ENCODE measurements around the gene EYA3. TPM values are rescaled to one million over a fixed set of nuclear protein-coding genes. Genes with fewer than 3 reads are reported as not detected.

Gene EYA3
- total and polyA plus RNA-seq, 10 donors: 3.5 to 26.4 (median 20.1) TPM

DNA sequence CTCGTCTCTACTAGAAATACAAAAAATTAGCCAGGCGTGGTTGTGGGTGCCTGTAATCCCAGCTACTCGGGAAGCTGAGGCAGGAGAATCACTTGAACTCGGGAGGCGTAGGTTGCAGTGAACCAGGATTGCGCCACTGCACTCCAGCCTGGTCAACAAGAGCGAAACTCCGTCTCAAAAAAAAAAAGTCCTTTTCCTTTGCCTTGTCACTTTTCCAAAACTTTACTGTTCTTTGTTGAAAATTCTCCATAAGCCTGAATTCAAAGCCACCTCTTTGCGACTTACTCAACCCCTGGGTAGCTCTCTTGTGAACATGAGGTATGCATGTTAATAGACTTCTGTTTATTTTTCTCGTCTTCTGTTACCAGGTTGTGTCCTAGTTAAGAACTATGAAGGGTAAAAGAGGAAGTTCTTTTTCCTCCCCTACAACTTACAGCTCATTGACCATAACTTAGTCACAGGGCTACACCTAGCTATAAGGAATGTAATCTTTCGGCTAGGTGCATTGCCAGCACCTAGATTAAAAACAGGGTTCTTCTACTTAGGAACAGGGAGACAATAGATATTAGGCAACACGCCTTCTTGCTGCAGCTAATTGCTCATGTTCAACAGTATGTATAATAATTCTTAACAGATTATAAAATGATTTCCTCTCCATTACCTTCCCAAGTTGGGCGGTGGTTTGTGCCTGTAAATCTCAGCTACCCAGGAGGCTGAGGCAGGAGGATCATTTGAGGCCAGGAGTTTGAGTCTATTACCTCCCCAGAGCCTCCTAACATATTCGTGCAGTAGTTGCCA lies 47.2 kb upstream of the EYA3 start:
- WGBS, 5 donors: 45 to 71% (median 64%) methylated on average over 14 of the region's 14 CpGs
- Histone ChIP-seq H3K27me3 (replicated peaks in 1 of 7) (no peaks in the 10 kb centered on the region), H3K27ac (peak overlapping the region in 7 of 8 donors; percentile 64 to 87 (median 81)), H3K4me1 (peaks cover 3 to 78% (median 40%) of the 10 kb centered on the region in 6 donors), H3K9me3 (no peaks in the 10 kb centered on the region), H3K36me3 (no peaks in the 10 kb centered on the region), H3K4me3 (peak overlapping the region in 1 of 8 donors; percentile 49)
- DNase-seq: peak; percentile 59
- no peak for TF ChIP-seq POLR2AphosphoS5 (IDR thresholded peaks at IDR 0.05)
- no peak for TF ChIP-seq POLR2A (IDR thresholded peaks at IDR 0.05)
- TF ChIP-seq, protein P1, sequence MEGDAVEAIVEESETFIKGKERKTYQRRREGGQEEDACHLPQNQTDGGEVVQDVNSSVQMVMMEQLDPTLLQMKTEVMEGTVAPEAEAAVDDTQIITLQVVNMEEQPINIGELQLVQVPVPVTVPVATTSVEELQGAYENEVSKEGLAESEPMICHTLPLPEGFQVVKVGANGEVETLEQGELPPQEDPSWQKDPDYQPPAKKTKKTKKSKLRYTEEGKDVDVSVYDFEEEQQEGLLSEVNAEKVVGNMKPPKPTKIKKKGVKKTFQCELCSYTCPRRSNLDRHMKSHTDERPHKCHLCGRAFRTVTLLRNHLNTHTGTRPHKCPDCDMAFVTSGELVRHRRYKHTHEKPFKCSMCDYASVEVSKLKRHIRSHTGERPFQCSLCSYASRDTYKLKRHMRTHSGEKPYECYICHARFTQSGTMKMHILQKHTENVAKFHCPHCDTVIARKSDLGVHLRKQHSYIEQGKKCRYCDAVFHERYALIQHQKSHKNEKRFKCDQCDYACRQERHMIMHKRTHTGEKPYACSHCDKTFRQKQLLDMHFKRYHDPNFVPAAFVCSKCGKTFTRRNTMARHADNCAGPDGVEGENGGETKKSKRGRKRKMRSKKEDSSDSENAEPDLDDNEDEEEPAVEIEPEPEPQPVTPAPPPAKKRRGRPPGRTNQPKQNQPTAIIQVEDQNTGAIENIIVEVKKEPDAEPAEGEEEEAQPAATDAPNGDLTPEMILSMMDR (IDR thresholded peaks at IDR 0.05 in 8 of 11, conservative IDR thresholded peaks at IDR 0.05 in 3 of 11): no peak
- intact Hi-C loops (cut with DNase I; ENCODE audit: low total_unique reads): no loop called here

DNA sequence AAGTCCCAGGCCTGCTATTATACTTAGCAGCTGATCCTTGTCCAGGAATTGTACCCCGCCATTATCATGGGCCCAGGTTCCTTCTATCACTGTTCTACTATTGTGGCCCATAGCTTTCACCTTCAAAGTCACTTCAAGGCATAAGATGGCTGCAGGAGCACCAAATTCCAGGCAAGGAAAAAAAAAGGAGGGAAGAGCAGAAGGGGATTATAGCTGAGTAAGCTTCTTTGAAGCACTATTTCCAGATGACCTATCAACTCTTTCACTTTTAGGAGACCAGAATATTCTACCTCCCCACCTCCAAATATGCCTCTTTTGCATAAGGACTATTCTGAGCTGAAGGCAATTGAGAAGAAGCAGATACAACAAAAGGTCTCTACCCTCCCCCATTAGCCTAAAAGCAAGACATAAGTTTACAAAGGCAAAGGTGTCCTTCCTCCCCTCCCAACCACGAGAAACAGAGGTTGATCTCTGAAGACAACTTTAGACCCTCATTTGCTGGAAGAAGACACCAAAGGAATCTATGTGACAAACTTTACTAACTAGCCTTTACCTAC lies 46.3 kb upstream of the EYA3 start:
- no peaks in the 10 kb centered on the region for H3K9me3 ChIP-seq
- H3K27ac ChIP-seq: peak overlapping the region in 7 of 8 donors; percentile 64 to 87 (median 81)
- 82 to 96% (median 87%) methylated on average over 2 of the region's 2 CpGs for WGBS, 5 donors
- no peak for DNase-seq
- H3K27me3 ChIP-seq (replicated peaks in 1 of 7): no peaks in the 10 kb centered on the region
- H3K36me3 ChIP-seq: no peaks in the 10 kb centered on the region
- TF ChIP-seq, protein P1 (IDR thresholded peaks at IDR 0.05 in 8 of 11, conservative IDR thresholded peaks at IDR 0.05 in 3 of 11): no peak
- no peak for TF ChIP-seq POLR2A (IDR thresholded peaks at IDR 0.05)
- H3K4me3 ChIP-seq: peak overlapping the region in 1 of 8 donors; percentile 49
- intact Hi-C loops (cut with DNase I; ENCODE audit: low total_unique reads): no loop called here
- peaks cover 3 to 70% (median 36%) of the 10 kb centered on the region in 6 donors for H3K4me1 ChIP-seq

DNA sequence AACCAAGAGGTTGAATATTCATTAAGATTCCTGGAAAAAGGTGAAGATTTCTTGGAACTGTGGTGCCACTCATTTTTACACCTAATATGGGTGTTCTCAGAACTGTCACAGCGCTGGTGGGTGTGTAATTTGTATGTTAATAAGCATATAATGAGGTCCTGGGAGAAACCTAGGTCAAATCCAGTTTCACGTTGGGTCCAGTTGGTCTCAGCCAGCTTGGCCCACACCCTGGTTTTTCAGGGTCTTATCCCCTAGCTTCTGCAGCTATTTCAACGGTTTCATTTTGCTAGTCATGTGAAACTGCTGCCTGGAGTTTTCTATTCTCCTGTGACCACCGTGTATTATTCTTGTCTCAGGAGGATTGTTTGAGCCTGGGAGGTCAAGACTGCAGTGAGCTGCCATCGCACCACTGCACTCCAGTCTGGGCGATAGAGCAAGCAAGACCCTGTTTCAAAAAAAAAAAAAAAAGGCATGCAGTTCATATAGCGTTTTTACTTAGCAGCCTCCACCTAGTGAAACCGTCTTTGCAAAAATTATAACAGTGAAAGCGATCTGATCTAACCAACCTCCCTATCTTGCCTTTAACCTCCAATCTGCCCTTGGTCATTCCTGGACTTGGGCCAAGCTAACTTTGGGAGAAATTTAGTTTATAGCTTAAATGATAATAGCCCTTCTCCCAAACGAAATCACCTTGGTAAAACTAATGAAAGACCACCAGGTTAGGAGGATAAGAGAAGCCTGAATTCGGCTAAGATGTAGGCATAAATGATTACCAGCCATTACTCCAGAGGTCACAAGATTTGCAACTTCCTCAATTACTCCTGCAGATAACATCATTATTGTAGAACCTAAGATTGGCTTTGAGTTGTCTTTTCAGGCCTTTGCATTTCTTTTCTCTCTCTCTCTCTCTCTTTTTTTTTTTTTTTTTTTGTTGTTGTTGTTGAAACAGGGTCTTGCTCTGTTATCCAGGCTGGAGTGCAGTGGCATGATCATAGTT lies 44.1 kb upstream of the EYA3 start:
- DNase-seq: no peak
- Histone ChIP-seq H3K27me3 (replicated peaks in 1 of 7) (no peaks in the 10 kb centered on the region), H3K4me1 (peaks cover 6 to 68% (median 34%) of the 10 kb centered on the region in 6 donors), H3K9me3 (no peaks in the 10 kb centered on the region), H3K27ac (peak overlapping the region in 3 of 8 donors; percentile 41 to 50 (median 46)), H3K4me3 (no peak overlapping the region), H3K36me3 (no peaks in the 10 kb centered on the region)
- intact Hi-C loops (cut with DNase I; ENCODE audit: low total_unique reads): no loop called here
- WGBS, 5 donors: 73 to 77% (median 74%) methylated on average over 11 of the region's 11 CpGs
- TF ChIP-seq POLR2A (IDR thresholded peaks at IDR 0.05): no peak
- no peak for TF ChIP-seq POLR2AphosphoS5 (IDR thresholded peaks at IDR 0.05)

DNA sequence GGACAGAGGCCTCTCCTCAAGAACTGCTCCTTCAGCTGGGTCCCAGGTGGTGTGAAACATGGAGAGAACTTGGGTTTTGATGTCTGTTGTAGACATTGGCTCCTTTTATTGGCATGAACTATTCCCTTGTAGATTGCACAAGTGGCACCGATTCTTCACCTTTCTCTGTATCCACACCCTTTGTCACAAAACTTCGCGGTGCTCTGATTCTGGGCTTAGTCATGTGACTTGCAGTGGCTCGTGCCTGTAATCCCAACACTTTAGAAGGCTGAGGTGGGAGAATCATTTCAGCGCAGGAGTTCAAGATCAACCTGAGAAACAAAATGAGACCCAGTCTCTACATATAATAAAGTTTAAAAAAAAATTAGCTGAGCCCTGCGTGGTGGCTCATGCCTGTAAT lies 42.5 kb upstream of the EYA3 start:
- intact Hi-C loops (cut with DNase I; ENCODE audit: low total_unique reads): no loop called here
- 80 to 91% (median 83%) methylated on average over 6 of the region's 6 CpGs for WGBS, 5 donors
- no peak for TF ChIP-seq POLR2AphosphoS5 (IDR thresholded peaks at IDR 0.05)
- no peak for TF ChIP-seq POLR2A (IDR thresholded peaks at IDR 0.05)
- TF ChIP-seq, protein P1 (IDR thresholded peaks at IDR 0.05 in 8 of 11, conservative IDR thresholded peaks at IDR 0.05 in 3 of 11): no peak

More for the DNA sequence above, 42.5 kb upstream of the EYA3 start:
- H3K4me1 ChIP-seq: peaks cover 11 to 68% (median 35%) of the 10 kb centered on the region in 6 donors
- no peaks in the 10 kb centered on the region for H3K36me3 ChIP-seq
- H3K9me3 ChIP-seq: no peaks in the 10 kb centered on the region
- no peak overlapping the region for H3K4me3 ChIP-seq
- H3K27ac ChIP-seq: no peak overlapping the region
- H3K27me3 ChIP-seq (replicated peaks in 1 of 7): no peaks in the 10 kb centered on the region
- no peak for DNase-seq
